ENCODE results near the gene TEX44.

The TEX44 gene

GRCh38 chr2:231597627-231598026 lies 5.0 kb downstream of the TEX44 start:
- ChIA-PET POLR2A (ENCODE audit: low non-redundant PET) (no interaction called here), CTCF (interaction anchor here (0.7 kb wide), 1 partner anchor 82 kb away, joined by 3 read pairs; no protein-coding TSS in a partner anchor)
- H3K27ac ChIP-seq = no peak overlapping the region
- no peak for DNase-seq (ENCODE audit: low spot score)
- TF ChIP-seq CTCF (conservative IDR thresholded peaks at IDR 0.05; ENCODE audit: low read depth) = no peak

GRCh38 chr2:231600619-231601355 lies 8.1 kb downstream of the TEX44 start:
- H3K27ac ChIP-seq = peak overlapping the region; percentile 6; the same call in 1 of the 2 replicates
- no peak for DNase-seq (ENCODE audit: low spot score)
- POLR2A ChIA-PET (ENCODE audit: low non-redundant PET) = no interaction called here
- CTCF ChIA-PET = interaction anchor here (0.5 to 4.2 kb wide), 17 partner anchors 7 to 137 kb away, joined by 3 to 35 read pairs (median 4); partner anchors contain the start of gene TEX44
- TF ChIP-seq CTCF (conservative IDR thresholded peaks at IDR 0.05; ENCODE audit: low read depth) = no peak

- no peak overlapping the region for H3K27ac ChIP-seq
- ChIA-PET CTCF (interaction anchor here (0.5 to 4.2 kb wide), 21 partner anchors 8 to 1495 kb away, joined by 3 to 35 read pairs (median 4); partner anchors contain the start of gene TEX44), POLR2A (ENCODE audit: low non-redundant PET) (no interaction called here)
- DNase-seq (ENCODE audit: low spot score) = peak; percentile 73
- TF ChIP-seq CTCF (conservative IDR thresholded peaks at IDR 0.05; ENCODE audit: low read depth) = peak; percentile 85
Measured at GRCh38 chr2:231601356-231602229, 8.9 kb downstream of the TEX44 start.

GRCh38 chr2:231602859-231603467 lies 10.3 kb downstream of the TEX44 start:
- no peak for DNase-seq (ENCODE audit: low spot score)
- CTCF ChIA-PET = interaction anchor here (0.6 kb wide), 1 partner anchor 614 kb away, joined by 4 read pairs; no protein-coding TSS in a partner anchor
- H3K27ac ChIP-seq = peak overlapping the region; percentile 91
- TF ChIP-seq CTCF (conservative IDR thresholded peaks at IDR 0.05; ENCODE audit: low read depth) = no peak
- POLR2A ChIA-PET (ENCODE audit: low non-redundant PET) = no interaction called here

GRCh38 chr2:231604101-231604684 lies 11.5 kb downstream of the TEX44 start:
- CTCF ChIA-PET = interaction anchor here (0.6 kb wide), 1 partner anchor 34 kb away, joined by 4 read pairs; no protein-coding TSS in a partner anchor
- H3K27ac ChIP-seq = peak overlapping the region; percentile 91
- TF ChIP-seq CTCF (conservative IDR thresholded peaks at IDR 0.05; ENCODE audit: low read depth) = no peak
- peak; percentile 36 for DNase-seq (ENCODE audit: low spot score)
- POLR2A ChIA-PET (ENCODE audit: low non-redundant PET) = interaction anchor here (0.6 kb wide), 1 partner anchor 34 kb away, joined by 4 read pairs; no protein-coding TSS in a partner anchor

Measured in RWPE1 (cell line).